ENCODE measurements around the gene FRA10AC1. TPM values are rescaled to one million over a fixed set of nuclear protein-coding genes. Genes with fewer than 3 reads are reported as not detected.

FRA10AC1 gene
- total and polyA plus RNA-seq, 2 of the 13 experiments (the other 11 are each of a cell fraction or from before 2014, with no cell fraction given): 5.3 to 7.4 TPM

GRCh38 chr10:93670372-93670771 lies 32.0 kb downstream of the FRA10AC1 start (continued):
- TF ChIP-seq ZNF879 (CRISPR knock-in tag; IDR thresholded peaks at IDR 0.05) (no peak), ZNF326 (CRISPR knock-in tag; IDR thresholded peaks at IDR 0.05; ENCODE audit: borderline replicate concordance) (no peak), SETDB1 (CRISPR knock-in tag; IDR thresholded peaks at IDR 0.05; ENCODE audit: borderline replicate concordance) (no peak), MBNL3 (CRISPR knock-in tag; conservative IDR thresholded peaks at IDR 0.05) (no peak), HOMEZ (CRISPR knock-in tag; IDR thresholded peaks at IDR 0.05; ENCODE audit: low read depth) (no peak)

GRCh38 chr10:93667795-93668194 lies 34.6 kb downstream of the FRA10AC1 start:
- intact Hi-C loops (cut with micrococcal nuclease; ENCODE audit: unreplicated experiment) (no loop called here), in situ Hi-C loops (cut with HindIII; ENCODE audit: extremely low pct_ligation_motif_present, low pct_unique_long_range_greater_than_20kb) (no loop called here)
- DNase-seq (ENCODE audit: low spot score): no peak
- no peak overlapping the region for H3K27ac ChIP-seq (ENCODE audit: extremely low read length, insufficient read depth, low read length)
- no peak overlapping the region for H2AFZ ChIP-seq (ENCODE audit: low read length)
- WGBS (ENCODE audit: low lambda C conversion rate): 96% methylated on average over 3 of the region's 3 CpGs
- no peaks in the 10 kb centered on the region for H3K9me3 ChIP-seq (ENCODE audit: low read length)
- POLR2A ChIA-PET: no interaction called here
- CTCF ChIA-PET (ENCODE audit: low intra/inter-chr PET ratio, low total read pairs): no interaction called here
- no TSS peak for BruUV-seq (replicated peaks)
- H3K27me3 ChIP-seq (ENCODE audit: control insufficient read depth in 1 of 2, insufficient read depth in 2 of 2, low read length in 2 of 2): no peaks in the 10 kb centered on the region
- peaks cover 26% of the 10 kb centered on the region for H3K4me1 ChIP-seq (ENCODE audit: insufficient read depth, low read length)
- no peaks in the 10 kb centered on the region for H3K79me2 ChIP-seq (ENCODE audit: insufficient read depth, low read length)
- FAIRE-seq: no peak
- H3K9ac ChIP-seq (ENCODE audit: insufficient read depth, low read depth, low read length): no peak overlapping the region
- no peak overlapping the region for H3K4me3 ChIP-seq (replicated peaks in 1 of 3; ENCODE audit: insufficient read depth in 1 of 3, low read depth in 2 of 3, low read length in 3 of 3)
- H3K4me2 ChIP-seq (ENCODE audit: low read depth, low read length): no peak overlapping the region
- H4K20me1 ChIP-seq (ENCODE audit: insufficient read depth, low read length): no peaks in the 10 kb centered on the region
- no peak for ATAC-seq
- peaks cover 2 to 25% of the 10 kb centered on the region in 2 experiments; a peak in 3 of 5 replicates for H3K36me3 ChIP-seq (replicated peaks in 1 of 2; ENCODE audit: control insufficient read depth in 1 of 2, insufficient read depth in 2 of 2, low read length in 2 of 2)
- TF ChIP-seq ATF2 (CRISPR knock-in tag; IDR thresholded peaks at IDR 0.05) (no peak), ZNF318 (CRISPR knock-in tag; IDR thresholded peaks at IDR 0.05) (no peak), DMTF1 (CRISPR knock-in tag; IDR thresholded peaks at IDR 0.05) (no peak), SOX5 (CRISPR knock-in tag; IDR thresholded peaks at IDR 0.05; ENCODE audit: borderline replicate concordance) (no peak), MTF1 (CRISPR knock-in tag; IDR thresholded peaks at IDR 0.05) (no peak)

Measured in HepG2 (cell line).